Measurements from ENCODE around the gene AGO3. TPM values are rescaled to one million over a fixed set of nuclear protein-coding genes. Genes with fewer than 3 reads are reported as not detected.

Gene AGO3
- total RNA-seq, 1 donor from 2014 or later = 29.2 TPM

- TF ChIP-seq CTCF (conservative IDR thresholded peaks at IDR 0.05) = no peak
- Mint-ChIP-seq H3K4me3 (no peak overlapping the region), H3K27ac (ENCODE audit: unreplicated experiment) (peak overlapping the region; percentile 43), H3K9me3 (no peaks in the 10 kb centered on the region), H3K36me3 (ENCODE audit: low read depth) (no peaks in the 10 kb centered on the region), H3K4me1 (peaks cover 4% of the 10 kb centered on the region), H3K27me3 (ENCODE audit: low read depth) (peaks cover 35% of the 10 kb centered on the region)
- no peak for DNase-seq (ENCODE audit: low read depth, low spot score)
These were observed 188.6 kb downstream of the AGO3 start for GRCh38 chr1:36119456-36119855.

Other genes with a start within 250 kb of the AGO3 start
- 18.0 and 19.0 TPM in 2 replicates for gene C1orf216, start 212.2 kb upstream of the AGO3 start, total RNA-seq
- gene CLSPN, start 161.1 kb upstream of the AGO3 start, total RNA-seq = 69.4 and 73.8 TPM in 2 replicates
- 13.8 and 17.1 TPM in 2 replicates for gene AGO4, start 123.1 kb upstream of the AGO3 start, total RNA-seq
- 61.5 and 65.3 TPM in 2 replicates for gene AGO1, start 47.9 kb upstream of the AGO3 start, total RNA-seq
- gene TEKT2, start 153.0 kb downstream of the AGO3 start, total RNA-seq = 7.4 and 8.4 TPM in 2 replicates
- 33.8 and 34.0 TPM in 2 replicates for gene ADPRS, start 157.8 kb downstream of the AGO3 start, total RNA-seq
- 0.09 TPM in 2 replicates for gene COL8A2, start 194.1 kb downstream of the AGO3 start, total RNA-seq
- gene TRAPPC3, start 218.4 kb downstream of the AGO3 start, total RNA-seq = 48.6 and 52.8 TPM in 2 replicates
- gene MAP7D1, start 225.1 kb downstream of the AGO3 start, total RNA-seq = 165 and 166 TPM in 2 replicates